Gastroesophageal sphincter (tissue), 3 donors: ENCODE data around the gene FKRP.

ENCODE experiments used
- POLR2A ChIP-seq, 2 donors: fragments of 450-650 bp; IDR thresholded peaks; one replicate each; pipeline ENCODE4 v1.6.1; 2017; ENCODE audit warnings: antibody characterized with exemption in 2 of 2, mild to moderate bottlenecking in 2 of 2, moderate library complexity in 1 of 2
- POLR2AphosphoS5 ChIP-seq: sonication (generic); formaldehyde crosslinking; IDR thresholded peaks from one replicate; pipeline ENCODE4 v1.6.1; 2017; ENCODE audit warnings: antibody characterized with exemption
- TF ChIP-seq, protein P1 (sequence below), 4 experiments: fragments of 200-600 bp in 2 of 4; fragments of 450-650 bp in 2 of 4; sonication (generic) in 1 of 4; IDR thresholded peaks; one replicate each; pipeline ENCODE4 v1.5.1; 2017 to 2019; ENCODE audit warnings: antibody characterized with exemption in 4 of 4, mild to moderate bottlenecking in 2 of 4, moderate library complexity in 2 of 4

DNA sequence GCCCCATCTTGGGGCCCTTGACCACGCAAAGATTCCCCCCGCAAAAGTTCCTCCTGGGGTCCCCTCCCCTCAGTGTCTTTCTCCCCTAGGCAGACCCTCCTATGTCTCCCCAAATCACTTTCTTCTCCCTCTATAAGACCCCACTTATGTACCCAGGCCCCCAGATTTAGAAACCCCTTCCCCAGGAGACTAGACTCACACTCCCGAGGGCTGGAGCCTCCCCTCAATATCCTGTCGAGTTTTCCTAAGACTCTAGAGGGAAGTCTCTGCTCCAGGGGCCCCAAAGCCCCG, 41.1 kb downstream of the FKRP start:
- TF ChIP-seq, protein P1, sequence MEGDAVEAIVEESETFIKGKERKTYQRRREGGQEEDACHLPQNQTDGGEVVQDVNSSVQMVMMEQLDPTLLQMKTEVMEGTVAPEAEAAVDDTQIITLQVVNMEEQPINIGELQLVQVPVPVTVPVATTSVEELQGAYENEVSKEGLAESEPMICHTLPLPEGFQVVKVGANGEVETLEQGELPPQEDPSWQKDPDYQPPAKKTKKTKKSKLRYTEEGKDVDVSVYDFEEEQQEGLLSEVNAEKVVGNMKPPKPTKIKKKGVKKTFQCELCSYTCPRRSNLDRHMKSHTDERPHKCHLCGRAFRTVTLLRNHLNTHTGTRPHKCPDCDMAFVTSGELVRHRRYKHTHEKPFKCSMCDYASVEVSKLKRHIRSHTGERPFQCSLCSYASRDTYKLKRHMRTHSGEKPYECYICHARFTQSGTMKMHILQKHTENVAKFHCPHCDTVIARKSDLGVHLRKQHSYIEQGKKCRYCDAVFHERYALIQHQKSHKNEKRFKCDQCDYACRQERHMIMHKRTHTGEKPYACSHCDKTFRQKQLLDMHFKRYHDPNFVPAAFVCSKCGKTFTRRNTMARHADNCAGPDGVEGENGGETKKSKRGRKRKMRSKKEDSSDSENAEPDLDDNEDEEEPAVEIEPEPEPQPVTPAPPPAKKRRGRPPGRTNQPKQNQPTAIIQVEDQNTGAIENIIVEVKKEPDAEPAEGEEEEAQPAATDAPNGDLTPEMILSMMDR (IDR thresholded peaks at IDR 0.05) = no peak
- TF ChIP-seq POLR2A (IDR thresholded peaks at IDR 0.05) (no peak), POLR2AphosphoS5 (no peak)
